Measurements from ENCODE around the gene OR4B1. TPM values are rescaled to one million over a fixed set of nuclear protein-coding genes. Genes with fewer than 3 reads are reported as not detected.

OR4B1 gene
- total RNA-seq, 1 donor from 2014 or later: not detected

DNA sequence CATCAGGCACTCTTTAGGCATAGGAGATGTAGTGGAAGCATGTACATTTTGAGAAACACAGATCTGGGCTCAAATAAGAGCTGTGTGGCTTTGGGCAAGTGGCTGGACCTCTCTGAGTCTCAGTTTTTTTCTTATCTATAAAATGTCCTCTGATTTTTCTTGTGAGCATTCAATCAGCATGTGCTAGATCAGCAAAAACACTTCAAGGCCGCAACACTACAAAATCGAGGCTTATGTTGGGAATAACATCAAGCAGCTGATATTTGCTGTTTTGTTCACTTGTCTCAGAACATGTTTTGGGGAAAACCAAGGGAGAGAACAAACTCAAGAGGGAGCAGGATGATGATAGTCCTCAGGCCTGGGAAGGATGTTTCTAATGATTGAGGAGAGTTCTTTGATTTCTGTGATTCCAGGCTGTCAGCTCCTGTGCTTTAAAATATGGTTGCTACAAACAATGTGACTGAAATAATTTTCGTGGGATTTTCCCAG, 46.9 kb downstream of the OR4B1 start, which contains the start of gene OR4X1:
OR4X1 (plus strand) TSS at position 439 of the 489 bp plus-strand sequence; CDS start at position 439, 0 bp downstream.
- DNase-seq: no peak

Other genes with a start within 250 kb of the OR4B1 start
- gene PTPRJ, start 236.3 kb upstream of the OR4B1 start, total RNA-seq: 13.7 TPM
- gene OR4X2, start 28.3 kb downstream of the OR4B1 start, total RNA-seq: not detected
- not detected for gene OR4X1, start 47.1 kb downstream of the OR4B1 start, total RNA-seq
- gene OR4S1, start 89.4 kb downstream of the OR4B1 start, total RNA-seq: not detected
- gene OR4C3, start 108.1 kb downstream of the OR4B1 start, total RNA-seq: not detected
- gene OR4C5, start 149.7 kb downstream of the OR4B1 start, total RNA-seq: not detected

Measured in occipital lobe (tissue), 2 donors.